T-helper 2 cell treated with Interferon-gamma antibody and Interleukin-4, amounts not matched to agents 100 ng/mL and 5 ng/mL, for 36 hours (primary cell): ENCODE data around the gene VRK2. TPM values are rescaled to one million over a fixed set of nuclear protein-coding genes. Genes with fewer than 3 reads are reported as not detected.
"Not testable (repeated sequence)": the region's sequence is repeated elsewhere in the genome, so short reads cannot be mapped to it uniquely, and the experiment has no call there.

Experiments
- intact Hi-C: fragments of 100-400 bp; cut with micrococcal nuclease; formaldehyde crosslinking; loops from one replicate; pipeline ENCODE4 v1.15.1; 2023
- total RNA-seq: library from RNA; stranded (reverse); gene quantifications from 2 replicates; pipeline ENCODE4 v1.2.3, GENCODE V29; 2022

Gene VRK2
- total RNA-seq, 1 donor from 2014 or later, result 22.9 TPM

- intact Hi-C loops, result no loop called here
Measured at GRCh38 chr2:58052978-58053377, 6.4 kb downstream of the VRK2 start.

- intact Hi-C loops, result no loop called here
Measured at GRCh38 chr2:58054264-58054663, 7.7 kb downstream of the VRK2 start.

DNA sequence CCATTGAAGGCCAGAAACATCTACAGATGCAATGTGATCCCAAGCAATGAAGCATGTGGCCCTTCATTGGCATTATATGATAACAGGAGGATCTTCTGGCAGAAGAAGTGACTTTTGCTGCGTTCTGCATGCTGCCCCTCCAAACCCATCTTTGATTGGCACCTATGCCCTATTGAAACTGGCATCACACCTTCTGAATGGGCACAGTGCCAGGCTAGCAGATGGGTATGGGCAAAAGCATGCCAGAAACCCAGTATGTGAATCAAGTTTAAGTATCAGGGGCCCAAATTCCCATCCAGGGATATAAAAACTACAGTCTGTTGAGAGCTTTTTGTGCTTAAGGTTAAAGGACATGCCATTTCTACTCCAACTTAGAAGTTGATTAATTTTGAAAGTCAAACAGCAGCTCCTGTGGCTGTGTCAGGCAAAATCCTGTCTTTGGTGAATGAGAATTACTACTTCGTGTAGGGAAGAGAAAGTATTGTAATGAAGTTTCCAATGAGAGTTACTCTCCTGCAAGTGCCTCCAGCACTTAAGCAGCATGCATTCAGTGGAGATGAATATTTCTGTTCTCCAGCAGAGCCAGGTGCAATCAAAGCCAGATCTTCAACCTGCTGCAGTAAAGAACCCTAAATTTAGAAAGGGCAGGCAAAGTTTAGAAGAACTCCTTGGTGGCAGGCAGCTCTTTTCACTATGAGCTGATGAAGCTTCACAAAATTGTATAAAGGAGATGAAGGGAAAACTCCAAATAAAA, 8.6 kb downstream of the VRK2 start:
- intact Hi-C loops, result no loop called here

DNA sequence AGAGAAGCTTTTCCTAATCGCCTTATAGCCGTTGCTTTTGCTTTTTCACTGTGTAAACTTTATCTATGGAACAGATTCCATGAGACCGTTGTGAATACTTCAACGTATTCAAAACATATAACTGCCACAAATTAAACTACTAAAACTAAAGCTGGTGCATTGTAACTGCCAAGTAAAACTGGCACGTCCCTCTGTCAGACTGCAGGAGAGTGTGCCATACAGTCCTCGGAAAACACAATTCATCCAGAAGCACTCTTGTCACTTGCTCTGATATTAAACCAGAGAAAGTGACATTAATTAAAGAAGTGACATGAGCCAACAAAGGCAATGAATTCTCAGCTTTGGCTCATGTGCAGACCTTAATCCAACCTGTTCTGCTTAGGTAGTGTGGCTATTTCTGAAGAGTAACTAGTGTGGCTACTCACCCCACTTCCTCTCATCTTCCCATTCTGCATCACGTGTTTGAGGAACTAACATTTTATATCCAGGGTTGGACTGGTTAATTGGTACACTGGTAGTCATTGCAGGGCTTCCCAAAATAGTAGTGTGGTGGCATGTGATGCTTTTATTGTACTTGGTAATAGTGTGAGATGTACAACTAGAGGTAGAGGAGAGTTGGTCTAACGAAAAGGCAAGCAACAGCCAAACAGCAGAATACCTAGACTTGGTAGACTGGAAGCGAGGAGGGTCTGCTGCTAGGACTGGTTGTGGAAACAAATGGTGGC, 9.7 kb downstream of the VRK2 start:
- intact Hi-C loops, result no loop called here

GRCh38 chr2:58057707-58058530, 11.3 kb downstream of the VRK2 start:
- intact Hi-C loops, result no loop called here

- intact Hi-C loops, result no loop called here
Measured at GRCh38 chr2:58063641-58064040, 17.0 kb downstream of the VRK2 start.

DNA sequence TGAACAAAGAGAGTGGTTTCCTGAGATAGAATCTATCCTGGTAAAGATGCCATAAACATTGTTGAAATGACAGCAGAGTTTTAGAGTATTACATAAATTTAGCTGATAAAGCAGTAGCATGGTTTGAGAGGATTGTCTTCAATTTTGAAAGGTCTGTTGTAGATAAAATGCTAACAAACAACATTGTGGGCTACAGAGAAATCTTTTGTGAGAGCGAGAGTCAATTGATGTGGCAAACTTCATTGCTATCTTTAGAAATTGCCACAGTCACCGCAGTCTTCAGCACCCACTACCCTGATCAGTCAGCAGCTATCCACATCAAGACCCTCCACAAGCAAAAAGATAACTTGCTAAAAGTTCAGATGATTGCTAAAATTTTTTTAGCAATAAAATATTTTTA, 17.5 kb downstream of the VRK2 start:
- intact Hi-C loops, result no loop called here

GRCh38 chr2:58065248-58065647, 18.6 kb downstream of the VRK2 start:
- intact Hi-C loops, result no loop called here

GRCh38 chr2:58067001-58067400, 20.4 kb downstream of the VRK2 start:
- intact Hi-C loops, result no loop called here

DNA sequence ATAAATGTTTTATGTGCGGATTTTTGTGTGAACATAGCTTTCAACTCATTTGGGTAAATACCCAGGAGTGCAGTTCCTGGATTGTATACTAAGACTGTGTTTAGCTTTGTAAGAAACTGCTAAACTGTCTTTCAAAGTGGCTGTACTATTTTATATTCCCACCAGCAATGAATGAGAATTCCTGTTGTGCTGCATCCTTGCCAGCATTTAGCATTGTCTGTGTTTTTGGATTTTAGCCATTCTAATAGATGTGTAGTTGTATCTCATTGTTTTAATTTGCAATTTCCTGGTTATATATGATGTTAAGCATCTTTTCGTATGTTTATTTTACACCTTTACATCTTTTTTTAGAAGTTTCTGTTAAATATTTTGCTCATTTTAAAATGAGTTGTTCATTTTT, 24.2 kb downstream of the VRK2 start:
- intact Hi-C loops, result no loop called here

GRCh38 chr2:58072102-58072501, 25.5 kb downstream of the VRK2 start:
- intact Hi-C loops, result no loop called here

DNA sequence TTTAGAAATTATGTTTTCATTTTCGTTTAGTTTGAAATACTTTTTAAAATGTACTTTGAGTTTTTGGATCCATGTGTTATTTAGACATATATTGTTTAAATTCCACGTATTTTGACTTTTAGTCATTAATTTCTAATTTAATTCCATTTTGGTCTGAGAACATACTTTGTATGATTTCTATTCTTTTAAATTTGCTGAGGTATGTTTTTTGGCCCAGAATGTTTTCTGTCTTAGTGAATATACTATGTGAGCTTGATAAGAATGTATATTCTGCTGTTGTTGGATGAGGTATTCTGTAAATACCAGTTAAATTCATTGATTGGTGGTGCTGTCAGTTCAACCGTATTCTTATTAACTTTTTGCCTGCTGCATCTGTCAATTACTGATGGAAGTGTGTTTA, 26.4 kb downstream of the VRK2 start:
- intact Hi-C loops, result no loop called here

DNA sequence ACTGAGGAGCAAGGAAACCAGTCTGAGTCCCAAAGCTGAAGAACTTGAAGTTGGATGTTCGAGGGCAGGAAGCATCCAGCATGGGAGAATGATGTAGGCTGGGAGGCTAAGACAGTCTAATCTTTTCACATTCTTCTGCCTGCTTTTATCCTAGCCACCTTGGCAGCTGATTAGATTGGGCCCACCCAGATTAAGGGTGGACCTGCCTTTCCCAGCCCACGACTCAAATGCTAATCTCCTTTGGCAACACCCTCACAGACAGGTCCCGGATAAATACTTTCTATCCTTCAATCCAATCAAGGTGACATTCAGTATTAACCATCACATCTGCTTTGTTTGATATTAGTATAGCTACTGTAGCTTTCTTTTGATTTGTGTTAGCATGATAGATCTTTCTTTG, 27.1 kb downstream of the VRK2 start:
- intact Hi-C loops, result no loop called here

- intact Hi-C loops, result no loop called here
Measured at GRCh38 chr2:58081000-58081399, 34.4 kb downstream of the VRK2 start.

DNA sequence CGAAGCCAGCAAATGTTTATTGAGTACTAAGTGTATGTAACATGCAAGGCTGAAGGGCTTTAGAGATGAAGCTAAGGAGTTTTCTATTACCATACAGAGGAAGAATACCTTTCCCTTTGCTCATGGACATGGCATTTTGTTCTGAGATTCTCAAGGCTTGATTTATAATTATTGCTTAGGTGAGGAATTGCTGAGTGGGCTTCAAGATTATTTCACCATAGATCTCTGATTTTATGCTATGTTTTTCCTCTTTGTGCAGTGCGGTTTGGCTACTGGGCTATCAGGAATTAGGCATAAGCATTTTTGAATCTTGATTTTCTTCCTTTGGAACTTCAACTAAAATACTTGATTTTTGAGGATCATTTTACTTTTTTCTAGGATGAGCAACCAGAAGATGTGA, 42.5 kb downstream of the VRK2 start:
- intact Hi-C loops, result no loop called here

- intact Hi-C loops, result not testable (repeated sequence)
Measured at GRCh38 chr2:58092772-58093171, 46.2 kb downstream of the VRK2 start.

- intact Hi-C loops, result no loop called here
Measured at GRCh38 chr2:58097025-58097424, 50.4 kb downstream of the VRK2 start.

GRCh38 chr2:58098254-58099095, 51.9 kb downstream of the VRK2 start:
- intact Hi-C loops, result no loop called here

DNA sequence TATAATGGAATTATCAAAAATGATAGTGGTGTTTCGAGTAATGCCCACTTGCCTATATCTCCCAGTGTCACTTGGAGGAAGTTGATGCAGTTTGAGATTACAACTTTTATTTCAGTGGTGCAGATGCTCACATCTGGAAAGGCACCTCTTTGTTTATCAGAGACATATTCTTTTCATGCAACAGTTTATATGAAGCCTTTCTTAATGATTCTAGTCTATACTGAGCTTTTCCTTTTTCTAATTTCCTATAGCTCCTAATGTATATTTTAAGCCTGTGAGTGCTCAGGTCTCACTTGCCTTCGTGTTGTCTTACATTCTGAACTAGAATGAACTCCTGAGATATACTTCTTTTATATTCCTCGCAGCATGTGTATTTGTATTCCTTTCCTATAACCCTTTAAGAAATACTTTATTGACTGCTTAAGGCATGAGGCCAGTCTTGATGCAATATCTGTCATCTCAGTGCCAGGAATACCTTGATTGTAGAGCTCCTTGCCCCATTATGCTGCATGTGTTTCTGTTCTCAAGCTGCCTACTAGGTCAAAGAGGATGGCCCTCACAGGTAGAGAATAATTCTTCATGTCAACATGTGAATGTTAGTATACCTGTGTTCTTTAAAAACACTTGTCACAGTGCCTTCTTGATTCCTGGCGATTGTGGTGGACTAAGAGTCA, 52.6 kb downstream of the VRK2 start:
- intact Hi-C loops, result no loop called here

DNA sequence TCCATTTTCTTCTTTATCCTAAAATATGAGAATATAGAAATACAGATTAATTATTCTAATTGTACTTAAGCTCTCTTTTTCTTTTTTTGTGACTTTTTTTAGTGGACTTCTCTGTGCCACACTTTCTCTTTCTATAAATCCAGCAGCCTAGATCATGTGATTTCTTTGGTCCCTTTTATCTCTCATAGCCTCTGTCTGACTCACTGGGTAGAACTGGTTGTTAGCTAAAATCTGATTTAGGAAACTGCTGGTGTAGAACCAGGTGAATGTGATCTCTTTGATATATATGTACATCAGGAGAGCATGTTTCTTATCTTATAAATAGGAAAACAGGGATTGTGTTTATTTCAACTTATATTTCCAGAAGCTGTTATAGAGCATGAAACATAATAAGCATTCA, 54.9 kb downstream of the VRK2 start:
- intact Hi-C loops, result no loop called here

GRCh38 chr2:58106896-58107295, 60.3 kb downstream of the VRK2 start:
- intact Hi-C loops, result no loop called here
